Body of pancreas (tissue), 4 donors: ENCODE results near the gene CT47C1.

ENCODE experiments used
- POLR2A ChIP-seq, 3 donors: fragments of 450-650 bp; IDR thresholded peaks; one replicate each; pipeline ENCODE4 v1.6.1; 2016; ENCODE audit warnings: antibody characterized with exemption in 3 of 3, mild to moderate bottlenecking in 2 of 3
- TF ChIP-seq, protein P1 (sequence below), 7 experiments: fragments of 450-650 bp in 4 of 7; fragments of 200-600 bp in 3 of 7; sonication (generic) in 3 of 7; IDR thresholded peaks; one replicate each; pipeline ENCODE4 v1.5.1; 2016 to 2019; ENCODE audit warnings: antibody characterized with exemption in 7 of 7

GRCh38 chrX:119042996-119043395, 29.8 kb upstream of the CT47C1 start:
- TF ChIP-seq, protein P1, sequence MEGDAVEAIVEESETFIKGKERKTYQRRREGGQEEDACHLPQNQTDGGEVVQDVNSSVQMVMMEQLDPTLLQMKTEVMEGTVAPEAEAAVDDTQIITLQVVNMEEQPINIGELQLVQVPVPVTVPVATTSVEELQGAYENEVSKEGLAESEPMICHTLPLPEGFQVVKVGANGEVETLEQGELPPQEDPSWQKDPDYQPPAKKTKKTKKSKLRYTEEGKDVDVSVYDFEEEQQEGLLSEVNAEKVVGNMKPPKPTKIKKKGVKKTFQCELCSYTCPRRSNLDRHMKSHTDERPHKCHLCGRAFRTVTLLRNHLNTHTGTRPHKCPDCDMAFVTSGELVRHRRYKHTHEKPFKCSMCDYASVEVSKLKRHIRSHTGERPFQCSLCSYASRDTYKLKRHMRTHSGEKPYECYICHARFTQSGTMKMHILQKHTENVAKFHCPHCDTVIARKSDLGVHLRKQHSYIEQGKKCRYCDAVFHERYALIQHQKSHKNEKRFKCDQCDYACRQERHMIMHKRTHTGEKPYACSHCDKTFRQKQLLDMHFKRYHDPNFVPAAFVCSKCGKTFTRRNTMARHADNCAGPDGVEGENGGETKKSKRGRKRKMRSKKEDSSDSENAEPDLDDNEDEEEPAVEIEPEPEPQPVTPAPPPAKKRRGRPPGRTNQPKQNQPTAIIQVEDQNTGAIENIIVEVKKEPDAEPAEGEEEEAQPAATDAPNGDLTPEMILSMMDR (IDR thresholded peaks at IDR 0.05), result no peak
- TF ChIP-seq POLR2A (IDR thresholded peaks at IDR 0.05), result no peak
